ENCODE measurements around the gene ADAM12.

Gene ADAM12

DNA sequence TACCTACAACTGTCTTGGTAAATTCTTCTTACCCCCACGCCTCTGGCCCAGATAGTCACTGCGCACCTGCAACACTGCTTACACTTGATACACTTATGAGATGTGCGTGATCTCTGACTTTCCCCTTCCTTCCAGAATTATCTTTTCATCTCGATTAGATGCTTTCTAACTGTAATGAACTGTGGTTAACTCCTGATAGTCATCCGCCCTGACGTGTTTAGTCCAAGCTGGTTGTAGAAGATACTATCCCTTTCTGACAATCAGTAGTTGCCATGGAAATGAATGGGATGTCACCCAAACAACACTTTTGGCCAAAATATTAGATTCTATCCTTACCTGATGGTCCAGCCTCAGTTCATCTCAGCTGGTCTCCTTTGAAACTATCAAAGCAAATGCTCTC lies 241.5 kb downstream of the ADAM12 start:
- DNase-seq (ENCODE audit: low spot score) = no peak
- Mint-ChIP-seq H3K4me1 (ENCODE audit: low read depth) (no peaks in the 10 kb centered on the region), H3K27ac (no peak overlapping the region), H3K9me3 (peaks cover 13% of the 10 kb centered on the region), H3K4me3 (no peak overlapping the region), H3K36me3 (ENCODE audit: low read depth) (no peaks in the 10 kb centered on the region), H3K27me3 (ENCODE audit: low read depth) (no peaks in the 10 kb centered on the region)

DNA sequence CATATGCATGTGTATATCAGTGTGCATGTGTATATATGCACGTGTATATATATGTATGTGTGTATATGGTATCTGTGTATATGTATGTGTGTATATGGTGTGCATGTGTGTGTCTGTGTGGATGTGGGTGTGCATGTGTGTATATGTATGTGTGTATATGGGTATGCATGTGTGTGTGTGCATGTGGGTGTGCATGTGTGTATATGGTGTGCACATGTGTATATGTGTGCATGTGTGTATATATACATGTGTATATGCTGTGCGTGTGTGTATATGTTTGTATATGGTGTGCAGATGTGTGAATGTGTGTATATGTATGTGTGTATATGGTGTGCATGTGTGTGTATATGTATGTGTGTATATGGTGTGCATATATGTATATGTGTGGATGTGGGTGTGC lies 245.2 kb downstream of the ADAM12 start:
- Mint-ChIP-seq H3K9me3 (peaks cover 13% of the 10 kb centered on the region), H3K36me3 (ENCODE audit: low read depth) (no peaks in the 10 kb centered on the region), H3K4me3 (no peak overlapping the region), H3K27me3 (ENCODE audit: low read depth) (no peaks in the 10 kb centered on the region), H3K27ac (no peak overlapping the region), H3K4me1 (ENCODE audit: low read depth) (no peaks in the 10 kb centered on the region)
- no peak for DNase-seq (ENCODE audit: low spot score)

DNA sequence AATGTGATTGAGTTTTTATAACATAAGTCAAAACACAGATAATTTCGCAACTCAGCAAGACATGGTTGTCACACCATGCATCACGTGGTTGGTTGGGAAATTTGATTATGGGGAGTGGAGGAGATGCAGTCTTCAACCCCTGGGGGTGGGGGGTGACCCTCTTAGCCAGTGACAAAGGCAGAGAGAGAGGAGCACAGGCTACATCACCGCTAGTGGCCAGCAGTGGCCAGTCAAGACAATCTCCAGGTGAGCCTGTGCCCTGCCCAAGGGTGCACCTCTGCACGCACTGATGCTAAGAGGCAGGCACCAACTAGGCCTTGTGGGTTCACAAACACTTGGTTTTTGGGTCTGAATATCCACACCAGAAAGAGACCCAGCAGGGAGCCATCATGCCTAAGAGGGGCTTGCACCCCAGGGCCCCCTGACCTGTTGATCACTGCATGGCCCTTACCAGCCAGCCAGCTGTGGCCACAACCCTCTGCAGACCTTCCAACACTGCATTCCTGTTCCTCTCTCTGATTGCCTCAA lies 247.5 kb downstream of the ADAM12 start:
- Mint-ChIP-seq H3K36me3 (ENCODE audit: low read depth) (no peaks in the 10 kb centered on the region), H3K27ac (no peak overlapping the region), H3K4me1 (ENCODE audit: low read depth) (peaks cover 2% of the 10 kb centered on the region), H3K4me3 (no peak overlapping the region), H3K27me3 (ENCODE audit: low read depth) (no peaks in the 10 kb centered on the region), H3K9me3 (peaks cover 13% of the 10 kb centered on the region)
- DNase-seq (ENCODE audit: low spot score) = no peak

DNA sequence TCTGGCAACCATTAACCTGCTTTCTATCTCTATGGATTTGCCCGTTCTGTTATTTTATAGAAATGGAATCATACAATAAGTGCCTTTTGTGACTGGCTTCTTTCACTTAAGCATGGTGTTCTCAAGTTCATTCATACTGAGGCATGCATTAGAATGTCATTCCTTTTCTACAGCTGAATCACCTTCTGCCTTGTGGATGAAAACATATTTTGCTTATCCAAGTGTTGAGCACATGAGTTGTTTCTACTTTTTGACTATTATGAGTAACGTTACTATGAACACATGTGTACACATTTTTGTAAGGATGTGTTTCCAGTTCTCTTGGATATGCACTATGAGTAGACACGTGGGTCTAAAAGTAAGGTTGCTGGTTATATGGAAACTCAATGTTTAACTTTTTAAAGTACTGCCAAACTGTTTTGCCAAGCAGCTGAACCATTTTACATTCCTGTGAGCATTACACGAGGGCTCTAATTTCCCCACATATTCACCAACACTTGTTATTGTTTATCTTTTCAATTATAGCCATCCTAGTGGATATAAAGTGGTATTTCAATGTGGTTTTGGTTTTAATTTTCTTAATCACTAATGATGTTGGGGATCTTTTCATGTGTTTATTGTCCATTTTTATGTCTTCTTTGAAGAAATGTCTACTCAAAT lies 250.6 kb downstream of the ADAM12 start:
- no peak for DNase-seq (ENCODE audit: low spot score)
- H3K4me3 Mint-ChIP-seq = no peak overlapping the region
- no peaks in the 10 kb centered on the region for H3K36me3 Mint-ChIP-seq (ENCODE audit: low read depth)
- H3K27ac Mint-ChIP-seq = no peak overlapping the region
- H3K27me3 Mint-ChIP-seq (ENCODE audit: low read depth) = no peaks in the 10 kb centered on the region
- H3K9me3 Mint-ChIP-seq = peaks cover 2% of the 10 kb centered on the region
- peaks cover 2% of the 10 kb centered on the region for H3K4me1 Mint-ChIP-seq (ENCODE audit: low read depth)

DNA sequence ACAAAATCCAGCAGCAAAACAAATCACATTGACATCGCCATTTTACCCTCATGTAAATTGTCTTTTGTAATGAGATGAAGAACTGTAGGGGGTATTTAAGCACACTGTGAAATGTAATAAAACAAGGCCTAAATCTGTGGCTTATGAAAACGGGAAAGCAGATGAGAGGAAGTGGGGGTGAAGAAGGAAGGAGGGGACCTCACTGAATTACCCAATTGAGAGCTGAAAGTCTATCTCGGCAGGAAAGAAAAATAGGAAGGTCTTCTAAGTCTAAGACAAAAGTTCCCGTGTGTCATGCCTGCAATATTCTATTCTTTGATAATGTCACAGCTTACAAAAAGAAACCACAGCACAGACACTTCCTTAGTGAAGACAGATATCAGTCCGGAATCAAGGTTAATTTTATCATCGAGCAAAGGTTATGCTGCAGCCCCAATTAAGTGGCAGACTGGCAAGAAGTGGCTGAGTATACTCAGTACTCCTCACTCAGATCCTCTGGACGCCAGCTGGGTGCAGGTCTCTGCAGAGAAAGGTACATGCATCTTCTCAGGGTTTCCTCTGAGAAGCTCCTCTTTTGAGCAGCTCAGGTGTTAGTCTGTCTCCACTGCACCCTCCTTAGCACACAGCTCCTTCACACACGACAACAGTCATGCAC lies 252.2 kb downstream of the ADAM12 start:
- no peak overlapping the region for H3K4me3 Mint-ChIP-seq
- no peak for DNase-seq (ENCODE audit: low spot score)
- no peaks in the 10 kb centered on the region for H3K27me3 Mint-ChIP-seq (ENCODE audit: low read depth)
- H3K4me1 Mint-ChIP-seq (ENCODE audit: low read depth) = peaks cover 2% of the 10 kb centered on the region
- no peaks in the 10 kb centered on the region for H3K36me3 Mint-ChIP-seq (ENCODE audit: low read depth)
- no peak overlapping the region for H3K27ac Mint-ChIP-seq
- H3K9me3 Mint-ChIP-seq = no peaks in the 10 kb centered on the region

DNA sequence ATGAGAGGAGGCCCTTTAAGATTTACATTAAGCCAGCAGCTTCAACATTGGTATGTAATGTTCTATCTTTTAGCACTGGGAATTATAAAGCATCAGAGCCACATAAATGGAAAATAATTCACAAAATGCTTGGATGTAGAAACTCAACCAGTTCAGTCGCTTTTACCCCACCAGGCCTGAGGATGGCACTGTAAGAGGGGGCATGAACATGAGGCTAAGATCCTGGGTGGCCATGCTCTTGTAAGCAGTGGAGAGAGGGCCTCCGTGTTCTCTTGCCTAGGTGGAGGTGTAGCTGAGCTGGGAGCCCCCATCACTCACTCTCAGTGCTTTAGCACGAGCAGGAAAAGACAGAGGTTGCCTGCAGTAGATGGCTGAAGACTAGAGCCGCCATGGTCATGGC lies 253.1 kb downstream of the ADAM12 start:
- no peaks in the 10 kb centered on the region for H3K36me3 Mint-ChIP-seq (ENCODE audit: low read depth)
- no peaks in the 10 kb centered on the region for H3K27me3 Mint-ChIP-seq (ENCODE audit: low read depth)
- H3K9me3 Mint-ChIP-seq = no peaks in the 10 kb centered on the region
- peaks cover 2% of the 10 kb centered on the region for H3K4me1 Mint-ChIP-seq (ENCODE audit: low read depth)
- no peak overlapping the region for H3K27ac Mint-ChIP-seq
- no peak overlapping the region for H3K4me3 Mint-ChIP-seq
- DNase-seq (ENCODE audit: low spot score) = no peak

DNA sequence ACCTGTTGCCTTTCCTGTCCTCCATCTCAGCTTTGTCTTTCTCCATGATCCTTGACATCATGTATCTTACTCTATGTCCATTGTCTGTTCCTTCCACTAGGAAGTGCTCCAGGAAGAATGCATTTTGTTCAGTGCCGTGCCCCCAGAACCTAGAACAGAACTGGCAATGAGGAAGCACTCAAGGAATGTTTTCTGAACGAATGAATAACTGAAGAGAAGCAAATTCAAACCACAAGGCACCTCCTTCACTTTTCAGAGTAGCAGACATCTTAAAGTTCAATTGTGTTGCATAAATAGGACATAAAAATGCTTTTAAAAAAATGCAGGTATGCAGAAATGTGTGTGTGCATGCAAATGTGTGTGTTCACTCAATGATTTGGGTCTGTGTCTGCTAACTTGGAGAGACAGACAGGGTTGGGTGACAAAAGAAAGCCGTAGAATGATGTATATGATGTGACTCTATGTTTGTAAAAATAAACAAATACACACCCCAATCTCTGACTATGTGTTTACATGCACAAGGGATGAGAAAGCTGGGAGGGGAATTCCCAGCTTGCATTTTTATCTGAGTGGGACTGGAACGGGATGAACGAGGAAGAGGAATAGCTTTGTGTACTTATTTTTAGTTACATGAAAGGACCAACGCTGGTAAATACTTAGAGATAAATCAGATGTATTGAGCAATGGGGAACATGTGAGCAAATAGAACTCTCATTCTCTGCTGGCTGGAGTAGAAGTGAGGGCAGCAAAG lies 254.2 kb downstream of the ADAM12 start:
- Mint-ChIP-seq H3K27me3 (ENCODE audit: low read depth) (no peaks in the 10 kb centered on the region), H3K27ac (no peak overlapping the region), H3K36me3 (ENCODE audit: low read depth) (no peaks in the 10 kb centered on the region), H3K9me3 (no peaks in the 10 kb centered on the region), H3K4me3 (no peak overlapping the region), H3K4me1 (ENCODE audit: low read depth) (peaks cover 2% of the 10 kb centered on the region)
- no peak for DNase-seq (ENCODE audit: low spot score)

DNA sequence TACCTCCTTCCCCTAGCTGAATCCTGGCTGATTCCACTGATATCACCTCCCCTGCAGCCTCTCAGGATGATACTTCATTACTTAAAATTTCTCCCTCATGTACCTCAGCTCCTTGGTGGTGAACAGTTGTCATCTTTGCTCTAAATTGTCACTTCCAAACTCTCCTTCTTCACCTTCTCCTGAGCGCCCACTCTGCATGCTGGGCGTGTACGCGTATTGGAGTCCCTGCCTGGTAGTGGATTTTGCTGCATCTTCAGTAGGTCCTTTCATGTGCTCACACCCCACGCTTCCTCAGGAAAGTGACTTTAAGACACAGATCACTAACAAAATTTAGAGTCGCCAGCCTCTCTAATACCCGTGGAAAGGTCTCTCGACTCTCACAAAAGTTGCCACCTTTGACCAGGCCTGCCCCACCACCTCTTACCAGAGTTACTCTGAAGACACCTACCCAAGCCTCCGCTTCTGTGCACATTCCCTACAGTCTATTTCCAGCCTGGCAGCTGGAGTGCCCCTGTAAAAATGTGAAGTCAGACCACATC lies 255.1 kb downstream of the ADAM12 start:
- no peaks in the 10 kb centered on the region for H3K27me3 Mint-ChIP-seq (ENCODE audit: low read depth)
- peaks cover 2% of the 10 kb centered on the region for H3K4me1 Mint-ChIP-seq (ENCODE audit: low read depth)
- no peak overlapping the region for H3K4me3 Mint-ChIP-seq
- DNase-seq (ENCODE audit: low spot score) = no peak
- H3K27ac Mint-ChIP-seq = no peak overlapping the region
- H3K9me3 Mint-ChIP-seq = no peaks in the 10 kb centered on the region
- H3K36me3 Mint-ChIP-seq (ENCODE audit: low read depth) = no peaks in the 10 kb centered on the region

DNA sequence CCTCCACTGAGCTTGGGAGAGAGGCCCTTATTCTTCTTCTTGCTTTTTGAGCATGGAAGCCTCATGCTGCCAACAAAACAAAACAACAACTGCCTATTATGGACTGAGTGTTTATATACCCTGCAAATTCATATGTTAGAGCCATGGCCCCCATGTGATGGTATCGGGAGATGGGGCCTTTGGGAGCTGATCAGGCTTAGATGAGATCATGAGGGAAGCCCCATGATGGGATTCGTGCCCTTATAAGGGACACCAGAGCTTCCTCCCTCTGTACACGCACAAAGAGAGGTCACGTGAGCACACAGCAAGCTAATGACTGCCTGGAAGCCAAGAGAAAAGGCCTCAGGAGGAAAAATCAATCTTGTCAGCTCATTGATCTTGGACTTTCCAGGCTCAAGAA lies 256.9 kb downstream of the ADAM12 start:
- Mint-ChIP-seq H3K36me3 (ENCODE audit: low read depth) (no peaks in the 10 kb centered on the region), H3K27ac (no peak overlapping the region), H3K27me3 (ENCODE audit: low read depth) (no peaks in the 10 kb centered on the region), H3K4me3 (no peak overlapping the region), H3K4me1 (ENCODE audit: low read depth) (peaks cover 2% of the 10 kb centered on the region), H3K9me3 (no peaks in the 10 kb centered on the region)
- DNase-seq (ENCODE audit: low spot score) = no peak

DNA sequence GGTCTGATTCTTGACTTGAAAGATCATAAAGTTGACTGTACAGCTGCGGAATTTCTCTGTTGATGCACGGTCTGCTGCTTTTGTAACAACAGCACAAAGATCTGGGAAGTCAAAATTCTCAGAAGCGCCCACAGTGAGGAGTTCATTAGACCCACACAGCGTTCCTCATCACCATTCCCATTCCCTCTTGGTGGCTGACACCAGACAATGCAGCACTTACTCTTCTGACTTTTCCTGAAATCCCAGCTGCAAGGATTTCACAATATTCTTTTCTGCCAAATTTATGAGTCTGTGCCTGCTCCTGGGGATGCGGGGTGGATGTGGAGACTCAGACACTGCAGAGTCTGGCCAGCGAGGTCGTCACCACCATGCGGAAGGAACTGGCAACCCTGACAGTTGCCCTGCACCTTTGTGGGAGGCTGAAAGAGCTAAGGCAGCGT lies 258.0 kb downstream of the ADAM12 start:
- no peak for DNase-seq (ENCODE audit: low spot score)
- Mint-ChIP-seq H3K36me3 (ENCODE audit: low read depth) (no peaks in the 10 kb centered on the region), H3K9me3 (no peaks in the 10 kb centered on the region), H3K27me3 (ENCODE audit: low read depth) (no peaks in the 10 kb centered on the region), H3K4me1 (ENCODE audit: low read depth) (no peaks in the 10 kb centered on the region), H3K27ac (no peak overlapping the region), H3K4me3 (no peak overlapping the region)

DNA sequence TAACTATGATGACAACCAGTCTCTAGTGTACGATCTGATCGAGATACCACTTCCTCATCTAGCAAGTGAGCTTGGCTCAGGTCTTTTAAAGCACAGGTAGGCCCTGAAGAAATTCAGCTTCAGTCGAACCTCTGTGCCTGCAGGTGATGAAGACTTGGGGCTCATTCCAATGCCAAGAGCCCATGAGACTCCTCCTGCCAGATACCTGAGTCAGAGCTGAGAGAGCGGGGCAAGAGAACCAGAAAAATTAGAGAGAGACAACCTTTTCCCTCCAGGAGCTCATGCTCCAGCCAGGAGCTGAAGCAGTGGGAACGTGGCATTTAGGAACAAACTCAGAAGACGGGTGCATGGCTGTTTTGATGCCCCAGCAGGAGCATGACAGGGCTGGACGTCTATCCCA lies 259.3 kb downstream of the ADAM12 start:
- Mint-ChIP-seq H3K27me3 (ENCODE audit: low read depth) (no peaks in the 10 kb centered on the region), H3K4me1 (ENCODE audit: low read depth) (no peaks in the 10 kb centered on the region), H3K4me3 (no peak overlapping the region), H3K36me3 (ENCODE audit: low read depth) (no peaks in the 10 kb centered on the region), H3K9me3 (no peaks in the 10 kb centered on the region), H3K27ac (no peak overlapping the region)
- DNase-seq (ENCODE audit: low spot score) = no peak

DNA sequence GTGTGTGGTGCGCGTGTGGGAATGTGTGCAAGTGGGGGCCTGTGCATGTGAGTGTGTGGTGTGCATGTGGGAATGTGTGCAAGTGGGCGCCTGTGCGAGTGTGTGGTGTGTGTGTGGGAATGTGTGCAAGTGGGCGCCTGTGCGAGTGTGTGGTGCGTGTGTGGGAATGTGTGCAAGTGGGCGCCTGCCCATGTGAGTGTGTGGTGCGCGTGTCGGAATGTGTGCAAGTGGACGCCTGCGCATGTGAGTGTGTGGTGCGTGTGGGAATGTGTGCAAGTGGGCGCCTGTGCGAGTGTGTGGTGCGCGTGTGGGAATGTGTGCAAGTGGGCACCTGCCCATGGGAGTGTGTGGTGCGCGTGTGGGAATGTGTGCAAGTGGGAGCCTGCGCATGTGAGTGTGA lies 259.7 kb downstream of the ADAM12 start:
- H3K4me1 Mint-ChIP-seq (ENCODE audit: low read depth) = no peaks in the 10 kb centered on the region
- no peak overlapping the region for H3K27ac Mint-ChIP-seq
- DNase-seq (ENCODE audit: low spot score) = no peak
- H3K4me3 Mint-ChIP-seq = no peak overlapping the region
- no peaks in the 10 kb centered on the region for H3K36me3 Mint-ChIP-seq (ENCODE audit: low read depth)
- H3K27me3 Mint-ChIP-seq (ENCODE audit: low read depth) = no peaks in the 10 kb centered on the region
- H3K9me3 Mint-ChIP-seq = no peaks in the 10 kb centered on the region

DNA sequence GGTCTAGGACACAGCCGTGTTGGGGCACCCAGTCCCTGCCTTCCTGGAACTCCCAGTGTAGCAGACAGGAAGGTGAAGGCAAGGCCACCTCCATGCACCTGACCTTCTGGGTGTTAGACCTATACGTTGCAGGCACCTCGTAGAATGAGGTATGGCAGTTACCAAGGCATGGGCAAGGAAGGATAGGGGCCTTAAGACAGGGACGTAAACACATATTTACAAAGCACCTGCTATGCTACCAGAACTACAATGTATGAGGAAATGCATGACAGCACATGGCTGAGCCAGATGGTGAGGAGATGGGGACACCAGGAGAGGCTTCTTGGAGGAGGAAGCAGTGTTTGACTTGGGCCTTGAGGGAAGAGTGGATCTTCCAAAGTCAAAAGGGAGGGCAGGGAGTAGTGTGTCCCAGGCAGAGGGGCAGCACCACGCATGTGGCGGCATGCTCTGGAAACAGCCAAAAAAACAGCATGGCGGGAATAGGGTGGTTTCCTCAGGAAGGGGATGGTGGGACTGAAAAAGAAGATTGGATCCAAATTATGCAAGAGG lies 260.7 kb downstream of the ADAM12 start:
- no peak for DNase-seq (ENCODE audit: low spot score)
- Mint-ChIP-seq H3K36me3 (ENCODE audit: low read depth) (no peaks in the 10 kb centered on the region), H3K4me3 (no peak overlapping the region), H3K9me3 (no peaks in the 10 kb centered on the region), H3K27ac (no peak overlapping the region), H3K4me1 (ENCODE audit: low read depth) (no peaks in the 10 kb centered on the region), H3K27me3 (ENCODE audit: low read depth) (no peaks in the 10 kb centered on the region)

DNA sequence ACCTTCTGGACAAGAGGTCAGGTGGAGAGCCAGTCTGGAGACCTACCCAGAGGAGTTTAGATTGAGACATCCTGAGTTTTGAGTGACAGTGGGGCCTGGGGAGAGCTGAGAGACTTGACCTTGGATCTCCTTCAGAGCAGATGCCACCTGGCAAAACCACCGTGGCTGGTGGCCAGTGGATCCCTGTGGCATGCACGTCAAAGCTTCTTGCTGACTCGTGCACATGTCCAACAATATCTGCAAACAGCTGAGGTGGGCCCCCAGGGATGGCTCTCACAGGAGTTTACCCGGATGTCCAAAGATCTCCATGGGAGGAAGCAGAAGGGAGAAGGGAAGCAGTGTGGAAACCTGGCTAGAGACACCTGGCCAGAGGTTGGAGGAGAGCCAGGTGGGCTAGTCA lies 261.4 kb downstream of the ADAM12 start:
- DNase-seq (ENCODE audit: low spot score) = no peak
- Mint-ChIP-seq H3K9me3 (no peaks in the 10 kb centered on the region), H3K27ac (no peak overlapping the region), H3K36me3 (ENCODE audit: low read depth) (no peaks in the 10 kb centered on the region), H3K27me3 (ENCODE audit: low read depth) (no peaks in the 10 kb centered on the region), H3K4me3 (no peak overlapping the region), H3K4me1 (ENCODE audit: low read depth) (no peaks in the 10 kb centered on the region)
